GM21390 (cell line): ENCODE results near the gene HIGD1C.
"Not testable (repeated sequence)": the region's sequence is repeated elsewhere in the genome, so short reads cannot be mapped to it uniquely, and the experiment has no call there.

ENCODE experiments used
- ATAC-seq: cut with Tn5 transposase; IDR thresholded peaks from one replicate; pipeline ENCODE4 v1.9.1; 2021; ENCODE audit not compliant: unreplicated experiment

The HIGD1C gene

DNA sequence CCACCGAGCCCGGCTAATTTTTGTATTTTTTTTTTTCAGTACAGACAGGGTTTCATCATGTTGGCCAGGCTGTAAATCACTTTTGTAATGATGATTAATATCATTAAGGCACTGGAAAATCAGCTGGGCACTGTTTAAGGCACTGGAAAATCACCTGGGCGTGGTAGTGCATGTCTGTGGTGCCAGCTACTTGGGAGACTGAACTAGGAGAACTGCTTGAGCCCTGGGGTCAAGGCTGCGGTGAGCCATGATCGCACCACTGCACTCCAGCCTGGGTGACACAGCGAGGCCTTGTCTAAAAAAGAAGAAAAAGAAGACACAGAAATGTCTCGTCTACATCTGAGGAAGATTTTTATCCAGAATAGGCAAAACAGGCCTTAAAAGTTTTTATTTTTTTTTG, 61.1 kb downstream of the HIGD1C start:
- no peak for ATAC-seq

DNA sequence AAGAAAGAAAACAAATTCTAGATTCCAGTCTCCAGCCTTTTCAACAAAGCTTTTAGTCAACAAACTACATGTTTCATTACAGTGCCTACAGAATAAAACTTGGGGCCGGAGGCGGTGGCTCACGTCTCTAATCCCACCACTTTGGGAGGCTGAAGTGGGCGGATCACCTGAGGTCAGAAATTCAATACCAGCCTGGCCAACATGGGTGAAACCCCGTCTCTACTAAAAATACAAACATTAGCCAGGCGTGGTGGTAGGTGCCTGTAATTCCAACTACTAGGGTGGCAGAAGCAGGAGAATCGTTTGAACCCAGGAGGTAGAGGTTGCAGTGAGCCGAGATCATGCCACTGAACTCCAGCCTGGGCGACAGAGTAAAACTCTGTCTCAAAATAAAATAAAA, 62.1 kb downstream of the HIGD1C start:
- not testable (repeated sequence) for ATAC-seq

DNA sequence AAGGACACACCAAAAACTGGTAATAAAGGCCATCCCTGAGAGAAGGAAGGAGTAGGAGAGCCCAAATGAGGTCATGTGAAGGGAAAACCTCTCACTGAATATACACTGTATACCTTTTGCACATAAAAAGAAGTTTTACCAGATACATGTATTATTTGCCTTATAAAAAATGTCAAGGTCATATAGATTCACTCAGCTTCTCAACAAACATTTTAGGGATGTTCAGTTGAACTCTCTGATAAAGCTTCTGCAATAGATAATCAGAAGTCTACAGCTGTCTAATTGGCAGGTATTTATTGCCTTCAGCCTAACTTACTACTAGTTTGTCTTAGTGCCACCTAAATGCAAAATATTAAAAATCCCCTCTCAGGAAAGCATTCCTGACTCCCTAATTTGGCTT, 65.1 kb downstream of the HIGD1C start:
- no peak for ATAC-seq

DNA sequence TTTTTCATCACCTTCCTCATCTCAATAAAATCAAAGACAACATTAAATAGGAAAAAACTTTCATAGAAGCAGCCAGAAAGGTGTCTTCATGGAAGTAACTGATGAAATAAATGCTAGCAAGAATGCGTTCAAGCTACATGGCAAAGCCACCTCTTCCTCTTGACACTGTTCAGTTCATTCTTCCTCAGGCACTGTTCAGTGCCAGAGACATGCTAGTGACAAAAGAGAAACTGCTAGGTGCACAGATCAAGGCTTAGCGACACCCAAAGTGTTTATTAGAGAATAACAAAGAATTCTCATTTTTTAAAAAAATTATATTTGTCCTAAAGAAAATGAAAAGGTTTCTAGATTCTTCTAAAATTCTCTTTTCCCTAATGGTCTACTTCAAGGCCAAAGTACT, 66.6 kb downstream of the HIGD1C start:
- ATAC-seq, result no peak

DNA sequence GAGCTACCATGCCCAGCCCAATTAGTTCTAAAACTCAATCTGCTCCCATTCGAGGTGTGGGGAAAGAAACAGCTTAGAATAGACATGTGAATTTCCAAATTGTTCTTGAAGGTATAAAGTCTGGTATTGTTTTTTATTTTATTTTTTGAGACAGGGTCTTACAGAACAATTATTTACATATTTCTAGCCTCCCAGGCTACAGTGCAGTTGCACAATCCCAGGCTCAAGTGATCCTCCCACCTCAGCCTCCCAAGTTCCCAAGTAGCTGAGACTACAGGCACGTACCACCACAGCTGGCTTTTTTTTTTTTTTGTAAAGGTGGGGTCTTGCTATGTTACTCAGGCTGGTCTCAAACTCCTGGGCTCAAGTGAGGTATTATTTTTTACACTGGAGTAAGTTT, 67.6 kb downstream of the HIGD1C start:
- no peak for ATAC-seq
